GM03348 (cell line): Measurements from ENCODE around the gene KRT9.
"Not testable (repeated sequence)": the region's sequence is repeated elsewhere in the genome, so short reads cannot be mapped to it uniquely, and the experiment has no call there.

Experiments
- DNase-seq: peaks from one replicate; pipeline ENCODE4 v3.0.0; 2012; ENCODE audit warnings: low spot score

KRT9 gene, protein sequence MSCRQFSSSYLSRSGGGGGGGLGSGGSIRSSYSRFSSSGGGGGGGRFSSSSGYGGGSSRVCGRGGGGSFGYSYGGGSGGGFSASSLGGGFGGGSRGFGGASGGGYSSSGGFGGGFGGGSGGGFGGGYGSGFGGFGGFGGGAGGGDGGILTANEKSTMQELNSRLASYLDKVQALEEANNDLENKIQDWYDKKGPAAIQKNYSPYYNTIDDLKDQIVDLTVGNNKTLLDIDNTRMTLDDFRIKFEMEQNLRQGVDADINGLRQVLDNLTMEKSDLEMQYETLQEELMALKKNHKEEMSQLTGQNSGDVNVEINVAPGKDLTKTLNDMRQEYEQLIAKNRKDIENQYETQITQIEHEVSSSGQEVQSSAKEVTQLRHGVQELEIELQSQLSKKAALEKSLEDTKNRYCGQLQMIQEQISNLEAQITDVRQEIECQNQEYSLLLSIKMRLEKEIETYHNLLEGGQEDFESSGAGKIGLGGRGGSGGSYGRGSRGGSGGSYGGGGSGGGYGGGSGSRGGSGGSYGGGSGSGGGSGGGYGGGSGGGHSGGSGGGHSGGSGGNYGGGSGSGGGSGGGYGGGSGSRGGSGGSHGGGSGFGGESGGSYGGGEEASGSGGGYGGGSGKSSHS

DNA sequence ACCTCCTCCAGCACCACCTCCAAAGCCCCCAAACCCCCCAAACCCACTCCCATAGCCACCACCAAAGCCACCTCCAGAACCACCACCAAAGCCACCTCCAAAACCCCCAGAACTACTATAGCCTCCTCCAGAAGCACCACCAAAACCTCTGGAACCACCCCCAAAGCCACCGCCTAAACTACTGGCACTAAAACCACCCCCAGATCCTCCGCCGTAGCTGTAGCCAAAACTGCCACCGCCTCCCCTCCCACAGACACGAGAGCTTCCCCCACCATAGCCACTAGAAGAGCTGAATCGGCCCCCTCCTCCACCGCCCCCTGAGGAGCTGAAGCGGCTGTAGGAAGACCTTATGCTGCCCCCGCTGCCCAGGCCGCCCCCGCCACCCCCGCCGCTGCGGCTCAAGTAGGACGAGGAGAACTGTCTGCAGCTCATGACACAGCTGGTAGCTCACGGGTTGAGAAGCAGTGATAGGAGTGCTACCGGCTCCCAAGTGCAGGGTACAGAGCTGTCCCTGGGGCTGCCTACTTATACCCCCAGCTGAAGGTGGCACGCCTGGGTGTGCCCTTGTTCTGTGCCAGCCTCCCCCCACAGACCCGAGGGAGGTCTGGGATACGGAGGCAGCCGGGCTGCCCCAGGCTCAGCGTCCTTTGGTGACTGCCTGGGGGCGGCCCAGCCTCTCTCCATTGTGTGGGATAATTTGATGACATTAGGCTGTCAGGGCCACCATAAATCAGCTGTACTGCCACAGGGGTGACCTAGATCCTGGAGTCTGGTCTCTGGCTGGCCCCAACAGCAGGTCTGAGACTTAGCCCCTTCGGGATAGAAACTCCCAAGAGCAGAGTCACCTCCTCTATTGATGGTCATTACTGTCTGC, at the start of gene KRT9:
KRT9 (minus strand) TSS at position 499 of the 874 bp plus-strand sequence; CDS start at position 432, 67 bp downstream.
- DNase-seq, result no peak

DNA sequence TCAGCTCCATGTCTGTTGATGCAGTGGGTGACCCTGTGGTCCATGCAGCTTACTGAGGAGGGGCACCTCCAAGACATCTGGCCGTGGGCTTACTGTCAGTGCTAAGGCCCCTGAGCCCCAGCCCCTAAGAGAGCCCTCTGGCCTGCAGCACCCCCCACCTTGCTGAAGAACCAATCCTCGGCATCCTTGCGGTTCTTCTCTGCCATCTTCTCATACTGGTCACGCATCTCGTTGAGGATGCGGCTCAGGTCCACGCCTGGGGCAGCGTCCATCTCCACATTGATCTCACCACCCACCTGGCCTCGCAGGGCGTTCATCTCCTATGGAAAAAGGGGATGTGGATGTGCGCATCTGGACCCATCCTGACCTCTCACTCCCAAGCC, 49.6 kb upstream of the KRT9 start:
- not testable (repeated sequence) for DNase-seq

DNA sequence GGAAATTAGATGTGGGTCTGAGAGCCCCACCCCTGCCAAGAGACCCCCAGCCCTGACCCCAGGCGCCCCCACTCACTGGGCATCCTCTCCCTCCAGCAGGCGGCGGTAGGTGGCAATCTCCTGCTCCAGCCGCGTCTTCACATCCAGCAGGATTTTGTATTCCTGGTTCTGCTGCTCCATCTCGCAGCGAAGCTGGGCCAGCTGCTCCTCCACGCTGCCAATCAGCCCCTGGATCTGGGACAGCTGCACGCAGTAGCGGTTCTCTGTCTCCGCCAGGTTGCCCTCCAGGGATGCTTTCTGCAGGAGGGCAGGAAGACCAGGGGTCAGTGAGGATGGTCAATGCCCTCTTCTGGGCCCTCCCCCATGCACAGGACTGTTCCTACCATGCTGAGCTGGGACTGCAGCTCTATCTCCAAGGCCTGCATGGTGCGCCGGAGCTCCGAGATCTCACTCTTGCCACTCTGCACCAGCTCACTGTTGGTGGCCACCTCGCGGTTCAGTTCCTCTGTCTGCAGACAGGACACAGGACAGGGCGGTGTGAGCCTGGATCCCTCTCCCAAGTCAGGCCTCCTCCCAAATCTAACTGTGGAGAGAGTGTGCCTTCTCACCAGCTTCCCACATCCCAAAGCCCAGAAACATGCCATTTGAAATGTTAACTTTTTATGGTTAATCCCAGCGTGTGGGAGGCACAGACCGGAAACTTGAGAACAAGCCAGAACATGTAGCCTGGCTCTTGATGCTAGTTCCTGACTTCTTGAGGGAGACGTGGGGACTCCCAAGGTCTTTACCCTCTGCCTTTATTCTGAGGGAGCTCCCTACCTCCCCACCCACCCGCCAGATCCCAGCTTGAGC, 49.0 kb upstream of the KRT9 start:
- DNase-seq, result no peak

DNA sequence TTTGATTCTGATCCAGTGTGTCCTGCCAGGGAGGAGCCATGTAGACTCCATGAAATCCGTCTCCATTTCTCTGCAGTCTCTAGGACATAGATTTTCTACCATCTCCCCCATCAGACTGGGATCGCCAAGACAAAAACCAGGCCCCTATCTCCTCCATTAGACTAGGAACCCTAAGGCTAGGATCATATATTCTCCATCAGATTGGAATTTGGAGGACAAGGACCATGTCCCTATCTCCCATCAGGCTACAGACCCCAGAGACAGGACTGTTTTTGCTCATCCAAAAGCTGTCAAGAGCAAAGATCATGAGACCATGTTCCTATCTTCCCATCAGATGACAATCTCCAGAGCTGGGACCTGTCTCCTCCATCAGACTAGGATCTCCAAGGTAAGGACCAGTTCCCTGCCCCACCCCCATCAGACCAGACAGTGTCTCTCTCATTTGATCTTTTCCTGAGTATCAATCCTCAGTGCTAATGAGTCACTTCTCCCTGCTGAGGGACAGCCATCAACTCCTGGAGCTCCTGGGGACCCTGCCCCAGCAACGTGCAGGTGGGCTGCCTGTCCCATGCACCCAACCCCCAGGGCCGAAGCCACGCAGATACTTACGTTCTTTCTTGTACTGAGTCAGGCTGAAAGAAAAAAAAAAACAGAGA, 48.2 kb upstream of the KRT9 start:
- DNase-seq, result not testable (repeated sequence)

DNA sequence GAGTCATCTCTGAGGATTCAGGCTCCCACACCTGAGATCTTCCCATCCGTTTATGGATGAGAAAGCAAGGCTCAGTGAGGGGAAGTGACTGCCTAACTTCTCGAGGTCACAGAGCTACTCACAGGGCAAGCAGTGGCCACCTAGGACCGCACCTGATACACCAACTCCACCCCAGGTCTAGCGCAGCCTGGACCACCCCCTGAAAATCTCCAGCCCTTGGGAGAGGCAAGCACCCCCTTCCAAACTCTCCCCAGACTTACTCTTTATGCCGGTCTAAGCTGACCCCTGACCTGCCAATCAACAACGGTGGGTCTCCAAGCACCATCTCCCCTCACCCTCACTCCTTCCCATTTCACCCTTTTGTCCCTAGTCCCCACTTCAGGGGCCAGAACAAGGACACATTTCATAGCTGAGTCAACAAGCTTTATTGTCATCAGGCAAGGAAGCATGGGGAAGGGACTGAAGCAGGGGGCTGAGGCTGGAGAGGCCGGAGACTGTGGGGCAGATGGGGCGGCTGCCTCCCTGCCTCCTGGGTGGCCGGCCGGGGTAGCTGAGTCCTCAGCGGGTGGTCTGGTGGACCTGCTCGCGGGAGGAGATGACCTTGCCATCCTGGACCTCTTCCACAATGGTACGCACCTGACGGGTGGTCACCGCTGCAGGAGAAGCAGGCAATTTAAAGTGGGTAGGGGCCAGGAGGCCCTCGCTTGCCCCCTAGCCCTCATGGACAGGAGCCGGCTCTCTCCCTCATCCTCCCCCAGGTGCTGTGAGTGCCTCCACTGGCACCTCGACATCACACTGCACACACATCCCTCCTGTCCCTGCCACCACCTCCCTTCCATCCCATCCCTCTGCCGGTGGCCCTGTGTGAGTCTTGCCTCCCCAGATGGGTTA, 47.4 kb upstream of the KRT9 start:
- DNase-seq, result no peak

DNA sequence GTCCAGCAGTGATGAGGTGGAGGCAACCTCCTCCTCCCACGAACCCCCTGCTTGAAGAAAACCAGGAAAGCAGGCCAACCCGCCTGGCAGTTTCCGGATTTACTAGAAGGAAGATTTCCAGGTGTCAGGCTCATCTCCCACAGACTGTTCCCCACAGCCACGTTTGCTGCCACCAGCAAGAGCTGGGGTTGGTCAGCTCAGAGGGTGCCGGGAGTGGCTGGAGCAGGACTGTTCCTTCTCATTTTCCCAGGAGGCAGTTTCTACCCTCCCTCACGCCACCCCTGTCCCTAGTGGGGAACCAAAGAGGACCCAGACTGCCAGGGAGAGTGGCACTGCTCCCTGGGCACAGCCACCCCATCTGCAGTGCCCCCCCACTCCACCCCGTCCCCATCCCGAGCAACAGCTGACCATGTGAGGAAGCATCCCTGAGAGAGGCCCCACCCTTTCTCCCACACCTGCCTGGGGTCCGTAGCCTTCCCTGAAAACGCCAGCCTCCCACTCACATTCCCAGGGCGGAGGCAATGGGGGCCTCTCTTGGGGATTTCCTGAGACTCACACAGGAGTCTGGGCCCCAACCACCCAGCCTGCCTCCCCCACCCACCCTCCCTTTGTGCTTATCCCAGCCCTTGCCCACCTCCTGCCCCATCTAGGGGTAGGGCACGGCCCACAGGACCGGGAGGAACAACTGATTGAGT, 46.6 kb upstream of the KRT9 start:
- no peak for DNase-seq

DNA sequence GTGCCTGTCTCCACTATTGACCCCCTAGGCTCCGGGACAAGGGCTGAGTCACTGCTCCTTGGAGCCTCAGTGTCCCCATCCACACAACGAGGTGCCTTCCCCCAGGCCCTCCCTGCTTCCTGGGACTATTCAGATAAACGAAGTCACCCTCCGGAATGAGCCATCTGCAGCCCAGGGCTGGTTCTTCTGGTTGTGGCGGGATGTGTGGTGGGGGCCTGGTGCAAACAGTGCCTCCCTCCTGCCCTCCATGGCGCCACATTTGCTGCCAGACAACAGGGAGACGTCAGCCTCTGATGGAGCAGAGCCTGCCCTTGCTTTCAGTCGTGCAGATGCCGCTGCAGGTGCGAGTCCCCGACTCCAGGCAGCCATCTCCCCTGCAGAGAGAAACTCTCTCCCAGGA, 45.8 kb upstream of the KRT9 start:
- DNase-seq, result no peak

DNA sequence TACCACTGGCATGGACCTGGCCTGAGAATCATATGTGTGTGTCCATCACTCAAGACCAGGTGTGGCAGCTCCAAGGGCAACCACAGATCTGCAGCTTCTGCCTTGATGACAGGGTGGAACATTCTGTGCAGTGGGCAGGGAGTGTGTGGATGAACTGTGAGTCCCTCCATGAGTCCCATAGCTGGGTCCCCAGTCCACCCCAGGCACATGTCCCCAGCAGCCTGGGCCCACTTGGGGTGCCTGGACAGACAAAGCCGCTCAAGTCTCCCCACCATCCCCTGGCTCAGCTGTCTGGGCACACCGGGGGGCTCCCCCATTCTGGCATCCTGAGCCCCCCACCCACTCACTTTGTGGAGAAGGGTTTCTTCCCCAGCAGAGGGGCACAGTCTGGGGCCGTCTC, 45.3 kb upstream of the KRT9 start:
- no peak for DNase-seq

DNA sequence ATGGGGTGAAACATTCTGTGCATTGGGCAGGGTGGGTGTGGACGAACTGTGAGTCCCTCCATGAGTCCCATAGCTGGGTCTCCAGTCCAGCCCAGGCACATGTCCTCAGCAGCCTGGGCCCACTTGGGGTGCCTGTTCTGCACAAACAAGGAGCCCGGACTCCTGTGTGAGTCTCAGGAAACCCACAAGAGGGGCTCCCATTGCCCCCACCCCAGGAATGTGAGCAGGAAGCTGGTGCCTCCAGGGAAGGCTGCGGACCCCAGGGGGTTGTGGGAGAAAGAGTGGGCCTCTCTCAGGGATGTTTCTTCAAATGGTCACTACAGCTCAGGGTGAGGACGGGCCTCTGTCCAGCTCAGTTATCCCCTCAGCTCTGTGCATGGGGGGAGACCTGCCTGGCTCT, 44.6 kb upstream of the KRT9 start:
- not testable (repeated sequence) for DNase-seq

DNA sequence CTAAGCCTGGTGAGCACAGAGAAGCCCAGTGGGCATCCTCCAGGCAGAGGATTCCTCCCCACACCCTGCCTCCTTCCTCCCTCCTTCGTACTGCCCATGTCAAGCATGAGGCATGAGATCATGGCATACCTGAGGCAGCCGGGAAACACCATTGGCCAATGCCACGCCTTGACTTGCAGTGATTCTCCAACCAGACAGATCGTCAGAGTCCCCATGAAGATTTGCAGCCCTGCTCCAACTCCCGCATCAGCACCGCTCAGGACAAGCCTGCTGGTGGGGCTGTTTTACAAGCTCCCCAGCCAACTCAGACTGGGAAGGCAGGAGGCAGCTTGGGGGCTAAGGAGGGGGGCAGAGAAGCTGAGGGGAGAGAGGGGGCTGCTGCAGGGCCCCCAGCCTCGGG, 43.6 kb upstream of the KRT9 start:
- no peak for DNase-seq

DNA sequence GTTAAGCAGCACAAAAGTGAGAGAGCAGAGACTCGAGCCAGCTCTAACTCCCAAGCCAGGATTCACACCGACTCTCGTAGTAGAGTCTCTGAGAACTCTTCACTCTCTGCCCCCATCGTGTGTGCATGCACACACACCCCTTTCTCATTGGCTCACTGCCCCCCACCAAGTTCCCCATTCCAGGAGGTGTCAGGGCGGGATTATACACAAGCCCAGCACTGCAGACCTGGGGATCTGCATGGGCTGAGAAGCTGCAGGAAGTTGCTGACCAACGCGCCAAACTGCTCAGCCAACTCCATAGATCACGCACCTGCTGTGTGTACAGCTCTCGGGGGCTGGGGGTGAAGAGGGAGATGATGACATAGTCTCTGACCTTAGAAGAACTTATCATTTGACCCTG, 42.9 kb upstream of the KRT9 start:
- DNase-seq, result not testable (repeated sequence)

DNA sequence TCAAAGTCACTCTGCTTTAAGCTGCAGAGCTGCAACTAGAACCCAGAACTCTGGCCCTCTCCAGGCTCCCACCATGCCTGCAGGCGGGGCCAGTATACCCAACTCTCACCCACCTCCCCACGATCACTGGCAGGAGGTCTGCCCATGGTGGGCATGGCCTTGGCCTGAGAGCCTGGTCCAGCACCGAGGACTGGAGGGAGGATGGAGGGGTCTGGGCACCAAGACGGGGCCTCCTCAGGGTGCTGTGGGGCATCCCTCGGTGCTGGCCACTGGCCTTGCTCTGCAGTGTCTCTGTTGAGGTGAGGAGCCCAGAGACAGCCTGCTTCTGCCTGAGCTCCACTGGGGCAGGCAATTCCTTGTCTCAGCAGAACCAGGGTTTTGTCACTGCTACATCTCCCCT, 42.2 kb upstream of the KRT9 start:
- no peak for DNase-seq

DNA sequence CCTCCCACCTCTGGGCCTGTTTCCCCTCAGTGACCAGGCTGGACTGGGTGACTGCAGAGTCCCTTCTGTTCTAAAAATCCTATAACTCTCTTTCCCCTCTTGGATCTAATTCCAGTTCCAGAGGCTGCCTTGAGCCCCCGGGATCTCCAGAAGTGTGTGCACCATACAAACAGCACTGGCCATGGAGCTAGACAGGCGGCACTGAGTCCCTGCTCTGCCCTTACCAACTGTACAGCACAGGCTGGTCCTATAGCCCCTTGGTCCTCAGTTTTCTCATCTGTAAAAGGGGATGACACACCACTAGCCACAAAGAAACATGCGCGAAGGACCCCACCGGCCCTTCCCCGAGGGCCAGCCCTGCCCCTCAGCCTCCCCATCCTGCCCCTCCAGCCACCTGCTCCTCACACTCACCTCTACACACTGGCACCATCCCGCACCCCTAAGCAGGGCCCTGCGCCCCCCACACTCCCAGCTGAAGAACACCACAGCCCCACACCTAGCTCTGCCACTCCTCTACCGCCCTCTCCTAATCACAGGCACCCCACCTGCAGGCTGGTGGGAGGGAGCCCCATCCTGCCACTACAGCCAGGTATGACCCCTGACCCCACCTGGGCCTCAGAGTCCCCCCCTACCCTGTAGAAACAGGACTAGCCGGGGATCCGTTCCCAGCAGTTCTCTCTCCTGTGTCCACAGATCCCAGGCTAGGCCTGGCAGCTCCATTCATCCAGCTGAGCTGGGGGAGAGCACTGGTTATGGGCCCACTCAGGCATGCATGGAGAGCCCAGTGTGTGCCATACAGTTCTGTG, 41.6 kb upstream of the KRT9 start:
- no peak for DNase-seq

DNA sequence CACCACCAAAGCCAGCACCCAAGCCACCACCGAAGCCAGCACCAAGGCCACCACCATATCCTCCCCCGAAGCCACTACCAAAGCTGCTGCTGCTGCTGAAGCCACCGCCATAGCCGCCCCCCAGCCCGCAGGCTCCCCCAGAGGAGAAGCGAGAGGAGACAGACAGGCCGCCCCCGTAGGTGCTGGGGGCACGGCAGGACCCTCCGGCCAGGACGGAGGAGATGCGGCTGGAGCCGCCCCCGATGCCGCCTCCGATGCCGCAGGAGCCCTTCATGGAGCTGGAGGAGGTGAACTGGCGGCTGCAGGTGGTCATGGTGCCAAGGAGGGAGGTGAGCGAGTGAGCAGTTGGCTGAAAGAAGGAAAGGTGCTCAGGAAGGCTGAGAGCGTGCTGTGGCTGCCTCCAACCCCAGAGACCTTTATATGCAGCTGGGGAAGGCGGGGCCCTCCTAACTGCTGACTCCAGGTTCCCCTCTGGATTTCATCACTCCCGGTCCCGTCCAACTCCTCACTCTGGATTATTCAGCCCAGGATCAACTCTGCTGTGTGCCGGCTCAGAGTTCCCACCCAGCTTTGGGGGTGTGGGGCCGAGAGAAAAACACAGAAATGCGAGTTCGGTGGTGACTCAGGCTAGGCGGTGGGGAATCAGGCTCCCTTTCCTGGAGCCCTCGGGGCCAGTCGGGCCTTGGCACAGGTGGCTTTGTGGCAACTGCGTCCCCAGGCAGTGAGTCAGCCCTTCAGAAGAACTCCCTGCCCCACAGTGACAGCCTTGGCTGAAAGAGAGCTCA, 40.7 kb upstream of the KRT9 start, which contains the start of gene KRT16:
KRT16 (minus strand) TSS at position 392 of the 785 bp plus-strand sequence; CDS start at position 313, 79 bp downstream.
- peak; percentile 49 for DNase-seq

DNA sequence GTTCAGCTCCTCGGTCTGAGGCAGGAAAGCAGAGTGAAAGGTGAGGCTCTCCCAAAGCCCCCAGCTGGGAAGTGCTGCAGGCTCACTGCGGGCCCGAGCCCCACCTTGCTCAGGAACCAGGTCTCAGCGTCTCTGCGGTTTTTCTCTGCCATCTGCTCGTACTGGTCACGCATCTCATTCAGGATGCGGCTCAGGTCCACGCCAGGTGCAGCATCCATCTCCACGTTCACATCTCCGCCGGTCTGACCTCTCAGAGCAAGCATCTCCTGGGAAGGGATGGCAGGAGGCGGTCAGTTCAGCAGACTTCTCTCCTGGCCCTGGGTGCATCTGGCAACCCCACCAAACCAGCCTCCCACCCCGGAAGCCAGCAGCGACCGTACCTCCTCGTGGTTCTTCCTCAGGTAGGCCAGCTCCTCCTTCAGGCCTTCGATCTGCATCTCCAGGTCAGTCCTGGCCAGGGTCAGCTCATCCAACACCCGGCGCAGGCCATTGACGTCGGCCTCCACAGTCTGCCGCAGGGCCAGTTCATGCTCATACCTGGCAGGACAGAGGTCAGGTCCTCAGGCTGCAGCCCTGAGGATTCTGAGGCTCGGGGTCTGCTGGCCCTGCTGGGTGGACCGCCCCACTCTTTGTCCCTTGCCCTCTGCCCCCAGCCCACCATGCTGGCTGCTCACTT, 39.2 kb upstream of the KRT9 start:
- DNase-seq, result no peak

DNA sequence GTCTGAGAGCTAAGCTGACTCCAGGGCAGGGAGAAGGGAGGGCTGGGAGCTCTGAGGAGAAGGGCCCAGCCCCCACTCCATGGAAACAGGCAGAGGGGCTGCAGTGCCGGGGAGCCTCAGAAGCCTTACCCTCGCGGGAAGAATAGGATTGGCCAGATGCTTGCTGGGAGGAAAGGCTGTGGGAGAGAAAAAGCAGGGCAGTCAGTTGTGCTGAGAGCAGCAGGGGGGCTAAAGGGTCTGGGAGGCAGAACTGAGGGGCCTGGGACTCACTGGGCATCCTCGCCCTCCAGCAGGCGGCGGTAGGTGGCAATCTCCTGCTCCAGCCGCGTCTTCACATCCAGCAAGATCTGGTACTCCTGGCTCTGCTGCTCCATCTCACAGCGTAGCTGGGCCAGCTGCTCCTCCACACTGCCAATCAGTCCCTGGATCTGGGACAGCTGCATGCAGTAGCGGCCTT, 38.2 kb upstream of the KRT9 start:
- DNase-seq, result not testable (repeated sequence)

DNA sequence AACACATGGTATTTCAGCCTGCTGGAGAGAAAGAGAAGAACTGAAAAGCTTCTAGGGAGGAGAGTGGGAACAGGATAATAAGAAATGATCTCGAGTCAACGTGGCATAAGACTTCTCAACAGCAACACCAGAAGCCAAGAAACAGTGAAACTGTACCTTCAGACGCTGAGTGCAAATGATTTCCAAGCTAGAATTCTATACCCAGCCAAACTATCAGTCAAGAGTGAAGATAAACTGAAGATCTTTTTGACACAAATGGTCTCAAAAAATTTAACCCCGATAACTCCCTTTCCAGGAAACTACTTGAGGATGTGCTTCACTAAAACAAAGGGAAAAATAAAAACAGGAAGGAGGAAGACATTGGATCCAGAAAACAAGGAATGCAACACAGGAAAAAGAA, 35.1 kb upstream of the KRT9 start:
- DNase-seq, result not testable (repeated sequence)
